ENCODE measurements around the gene LRRC1.

- TF ChIP-seq GATA2 (IDR thresholded peaks at IDR 0.05; ENCODE audit: low read depth, low read length) (no peak), GATA3 (IDR thresholded peaks at IDR 0.05; ENCODE audit: low read depth, low read length) (no peak)
Observed at GRCh38 chr6:53861518-53861917, 66.7 kb downstream of the LRRC1 start.
